ENCODE data around the gene PLCB3.
A peak's percentile ranks its signal among the peaks of the same experiment; 100 is the strongest.
"Not testable (repeated sequence)": the region's sequence is repeated elsewhere in the genome, so short reads cannot be mapped to it uniquely, and the experiment has no call there.

The PLCB3 gene

GRCh38 chr11:64306563-64306875 is 55.2 kb downstream of the PLCB3 start:
- no peak for DNase-seq

GRCh38 chr11:64306876-64307622 is 55.7 kb downstream of the PLCB3 start:
- no peak for DNase-seq

- not testable (repeated sequence) for DNase-seq
These were observed 56.5 kb downstream of the PLCB3 start for GRCh38 chr11:64307795-64308194.

GRCh38 chr11:64312947-64313346 is 61.6 kb downstream of the PLCB3 start:
- no peak for DNase-seq

- no peak for DNase-seq
These were observed 62.3 kb downstream of the PLCB3 start for GRCh38 chr11:64313491-64314145.

GRCh38 chr11:64314146-64314804 is 62.9 kb downstream of the PLCB3 start:
- no peak for DNase-seq

GRCh38 chr11:64314805-64315561 is 63.7 kb downstream of the PLCB3 start:
- DNase-seq = no peak

- not testable (repeated sequence) for DNase-seq
These were observed 64.6 kb downstream of the PLCB3 start for GRCh38 chr11:64315667-64316526.

- peak; percentile 46 for DNase-seq
These were observed 65.5 kb downstream of the PLCB3 start for GRCh38 chr11:64316672-64317324.

GRCh38 chr11:64317325-64317960 is 66.1 kb downstream of the PLCB3 start, which contains the start of gene TRMT112:
Gene TRMT112 (minus strand): TSS chr11:64317559. CDS start chr11:64317526, 33 bp downstream.
- peak; percentile 97 for DNase-seq

GRCh38 chr11:64317961-64318765 is 66.8 kb downstream of the PLCB3 start, which contains the start of gene PRDX5:
Gene PRDX5 (plus strand): TSS chr11:64318121. CDS start chr11:64318216, 95 bp downstream.
- peak; percentile 97 for DNase-seq
